ENCODE results near the gene ZGPAT. TPM values are rescaled to one million over a fixed set of nuclear protein-coding genes. Genes with fewer than 3 reads are reported as not detected.
A peak's percentile ranks its signal among the peaks of the same experiment; 100 is the strongest.

The ZGPAT gene
- total and polyA plus RNA-seq, 2 of the 4 experiments (the other 2 are of a cell fraction): 13.4 to 20.2 TPM

DNA sequence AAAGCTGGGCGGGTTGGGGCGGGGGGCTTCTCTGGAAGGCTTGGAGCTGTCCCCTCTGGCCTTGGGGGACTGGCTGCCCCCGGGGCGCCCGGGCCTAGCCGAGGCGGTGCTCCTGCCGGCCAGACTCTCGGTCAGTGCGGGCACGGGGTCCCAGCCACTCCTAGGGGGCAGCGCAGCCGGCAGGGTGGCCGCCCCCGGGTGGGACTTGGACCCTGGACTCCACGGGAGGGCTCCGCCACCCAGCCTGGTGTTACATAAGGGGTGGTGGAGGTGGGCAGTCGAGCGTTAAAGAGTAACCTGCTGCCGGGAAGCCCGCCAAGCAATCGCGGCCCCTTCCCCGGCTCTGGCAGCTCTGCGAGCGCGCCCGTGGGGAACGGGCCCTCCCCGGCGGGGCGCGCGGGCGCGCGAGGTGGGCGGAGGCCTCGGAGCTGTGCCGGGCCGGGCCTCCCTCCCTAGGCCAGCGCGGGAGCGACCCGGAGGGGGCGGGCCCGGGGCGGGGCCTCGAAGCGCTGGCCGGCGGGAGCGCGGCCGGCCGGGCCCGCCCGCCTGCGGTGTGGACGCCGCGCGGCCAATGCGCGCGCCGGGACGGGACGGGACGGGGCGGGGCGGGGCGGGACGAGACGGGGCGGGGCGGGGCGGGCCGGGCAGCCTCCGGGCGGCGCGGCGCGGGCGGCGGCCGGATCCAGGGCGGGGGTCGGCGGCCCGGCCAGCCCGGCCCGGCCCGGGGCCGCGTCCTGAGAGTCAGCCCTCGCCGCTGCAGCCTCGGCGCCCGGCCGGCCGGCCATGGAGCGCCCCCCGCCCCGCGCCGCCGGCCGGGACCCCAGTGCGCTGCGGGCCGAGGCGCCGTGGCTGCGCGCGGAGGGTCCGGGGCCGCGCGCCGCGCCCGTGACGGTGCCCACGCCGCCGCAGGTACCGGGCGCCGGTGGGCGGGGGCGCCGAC, 31.6 kb downstream of the ZGPAT start, which contains the start of gene SLC2A4RG:
SLC2A4RG (plus strand) TSS at position 647 of the 940 bp plus-strand sequence; CDS start at position 784, 137 bp downstream.
- peak within 1 kb of the TSS; percentile 87 for H3K9ac ChIP-seq (ENCODE audit: low read depth, low read length)
- H2BK5ac ChIP-seq (ENCODE audit: low read depth, low read length, poor library complexity, severe bottlenecking): peak within 1 kb of the TSS; percentile 75
- H3K9me1 ChIP-seq (ENCODE audit: insufficient read depth, low read length): no peaks in the 10 kb centered on the region
- in situ Hi-C loops (cut with MboI; ENCODE audit: low sequenced_read_pairs) (no loop called here), dilution Hi-C loops (cut with HindIII; ENCODE audit: low sequenced_read_pairs, unreplicated experiment) (no loop called here), intact Hi-C loops (cut with micrococcal nuclease) (no loop called here)
- no peak within 1 kb of the TSS; the same call in 1 of the 2 replicates for H3K18ac ChIP-seq (ENCODE audit: low read depth, low read length)
- WGBS, 2 experiments (ENCODE audit: extremely low coverage in 2 of 2, insufficient read length in 1 of 2): 0% methylated on average over 45 of the region's 136 CpGs; no CpG with 5 or more reads in 1 of the 2 experiments
- peaks cover 37% of the 10 kb centered on the region; the same call in 1 of the 2 replicates for H3K36me3 ChIP-seq (ENCODE audit: control insufficient read depth, insufficient read depth, low read length)
- H3K4me3 ChIP-seq (ENCODE audit: insufficient read depth, low read depth, low read length): peak within 1 kb of the TSS; percentile 54
- peak within 1 kb of the TSS; percentile 90 for H3K56ac ChIP-seq (ENCODE audit: extremely low read depth, insufficient read depth, low read length)
- no peak within 1 kb of the TSS for H2BK120ac ChIP-seq (ENCODE audit: low read depth, low read length)
- BruUV-seq (replicated peaks): no TSS peak
- H3K4ac ChIP-seq (ENCODE audit: low read depth, low read length): peak within 1 kb of the TSS; percentile 94
- peak within 1 kb of the TSS; percentile 82 for H2AFZ ChIP-seq (replicated peaks; ENCODE audit: low read length, poor library complexity)
- H2BK15ac ChIP-seq (ENCODE audit: low read depth, low read length): no peak within 1 kb of the TSS
- no peak within 1 kb of the TSS for H2BK20ac ChIP-seq (ENCODE audit: low read depth, low read length)
- ChIA-PET POLR2A (ENCODE audit: unreplicated experiment) (interaction anchor here (0.6 kb wide), 1 partner anchor 12 kb away, joined by 13 read pairs; no protein-coding TSS in a partner anchor), CTCF (interaction anchor here (0.5 kb wide), 1 partner anchor 40 kb away, joined by 5 read pairs; no protein-coding TSS in a partner anchor)
- no peaks in the 10 kb centered on the region for H3K27me3 ChIP-seq (ENCODE audit: control insufficient read depth, insufficient read depth, low read length)
- H4K5ac ChIP-seq (ENCODE audit: low read depth, low read length): peak within 1 kb of the TSS; percentile 19
- H3K27ac ChIP-seq (ENCODE audit: insufficient read depth, low read length): peak within 1 kb of the TSS; percentile 91
- ATAC-seq (ENCODE audit: low read depth) (peak; percentile 74), DNase-seq (peak; percentile 62)
- peak within 1 kb of the TSS; percentile 87 for H3K4me2 ChIP-seq (ENCODE audit: low read depth, low read length)
- H4K91ac ChIP-seq (ENCODE audit: insufficient read depth, low read depth, low read length): peak within 1 kb of the TSS; percentile 88
- peak within 1 kb of the TSS; percentile 99 for H2AK9ac ChIP-seq (replicated peaks; ENCODE audit: low read depth, low read length, poor library complexity)
- TF ChIP-seq MAZ (IDR thresholded peaks at IDR 0.05; ENCODE audit: borderline replicate concordance, low read depth, low read length) (peak; percentile 28; the same call in 1 of the 2 replicates), SMC3 (IDR thresholded peaks at IDR 0.05; ENCODE audit: low read depth, low read length) (no peak)
- peak within 1 kb of the TSS; percentile 94 for H3K23ac ChIP-seq (ENCODE audit: low read depth, low read length)
- H3K79me1 ChIP-seq (ENCODE audit: low read depth in 1 of 2, low read length in 2 of 2): peaks cover 4 to 12% of the 10 kb centered on the region in 2 experiments; a peak in 2 of 4 replicates
- peaks cover 10% of the 10 kb centered on the region for H3K4me1 ChIP-seq (ENCODE audit: control insufficient read depth, insufficient read depth, low read length)
- peak within 1 kb of the TSS; percentile 93 for H3K14ac ChIP-seq (replicated peaks; ENCODE audit: low read depth, low read length)
- peak within 1 kb of the TSS; percentile 89 for H2AK5ac ChIP-seq (ENCODE audit: low read depth, low read length)
- H4K20me1 ChIP-seq (ENCODE audit: insufficient read depth, low read length): peaks cover 22% of the 10 kb centered on the region
- no peaks in the 10 kb centered on the region for H3K9me3 ChIP-seq (ENCODE audit: control insufficient read depth, insufficient read depth, low read length)
- peak within 1 kb of the TSS; percentile 63 to 88 for H4K8ac ChIP-seq (ENCODE audit: low read depth in 2 of 2, low read length in 2 of 2)

Measured in IMR-90 (cell line).